ENCODE measurements around the gene MRPL23.

The MRPL23 gene

GRCh38 chr11:1946812-1947484 lies at the start of gene MRPL23:
Gene MRPL23 (plus strand): TSS chr11:1947332. CDS start chr11:1947363, 31 bp downstream.
- no peak for DNase-seq (ENCODE audit: low spot score)

DNA sequence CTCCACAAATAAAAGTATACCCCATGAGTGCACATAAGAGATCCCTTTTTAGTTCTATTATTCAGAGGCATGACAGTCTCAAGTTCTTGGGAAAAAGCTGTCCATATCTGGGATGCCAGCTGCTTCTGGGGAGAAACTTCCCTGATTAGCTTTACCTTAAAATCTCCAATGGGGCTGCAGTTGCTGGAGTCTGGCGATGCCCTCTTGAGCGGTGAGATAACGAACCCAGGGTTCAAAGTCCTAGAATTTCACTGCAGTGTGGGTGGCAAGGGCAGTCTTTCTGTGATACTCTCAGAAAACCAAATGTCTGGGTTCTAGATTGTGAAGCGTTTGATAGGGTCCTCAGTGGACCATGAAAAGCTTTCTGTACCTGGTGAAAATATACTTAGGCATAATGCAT lies 48.0 kb upstream of the MRPL23 start:
- DNase-seq (ENCODE audit: low spot score): no peak

- no peak for DNase-seq (ENCODE audit: low spot score)
Observed at GRCh38 chr11:1899686-1900085, 47.4 kb upstream of the MRPL23 start.

- no peak for DNase-seq (ENCODE audit: low spot score)
Observed at GRCh38 chr11:1906181-1906580, 41.0 kb upstream of the MRPL23 start.

- no peak for DNase-seq (ENCODE audit: low spot score)
Observed at GRCh38 chr11:1906611-1907423, 40.3 kb upstream of the MRPL23 start.

DNA sequence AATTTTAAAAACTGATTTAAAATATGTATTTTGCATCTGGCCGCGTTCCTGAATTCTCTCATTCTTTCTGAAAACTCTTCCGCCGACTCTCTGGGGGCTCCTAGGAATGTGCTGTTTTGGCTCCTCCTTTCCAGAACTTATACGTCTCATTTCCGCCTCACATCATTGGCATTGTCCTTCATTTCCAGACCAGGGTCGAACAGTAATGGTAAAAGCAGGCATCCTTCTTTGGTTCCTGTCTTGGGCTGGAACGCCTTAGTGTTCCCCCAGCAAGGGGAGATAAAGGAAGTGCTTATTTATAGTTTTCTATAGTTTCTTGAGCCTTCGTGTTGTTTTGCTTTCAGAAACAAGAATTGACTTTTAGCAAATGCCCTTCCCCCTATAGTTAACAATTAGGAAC lies 38.5 kb upstream of the MRPL23 start:
- DNase-seq (ENCODE audit: low spot score): no peak

GRCh38 chr11:1909524-1909923 lies 37.6 kb upstream of the MRPL23 start:
- DNase-seq (ENCODE audit: low spot score): no peak

GRCh38 chr11:1912289-1912878 lies 34.7 kb upstream of the MRPL23 start:
- DNase-seq (ENCODE audit: low spot score): no peak

DNA sequence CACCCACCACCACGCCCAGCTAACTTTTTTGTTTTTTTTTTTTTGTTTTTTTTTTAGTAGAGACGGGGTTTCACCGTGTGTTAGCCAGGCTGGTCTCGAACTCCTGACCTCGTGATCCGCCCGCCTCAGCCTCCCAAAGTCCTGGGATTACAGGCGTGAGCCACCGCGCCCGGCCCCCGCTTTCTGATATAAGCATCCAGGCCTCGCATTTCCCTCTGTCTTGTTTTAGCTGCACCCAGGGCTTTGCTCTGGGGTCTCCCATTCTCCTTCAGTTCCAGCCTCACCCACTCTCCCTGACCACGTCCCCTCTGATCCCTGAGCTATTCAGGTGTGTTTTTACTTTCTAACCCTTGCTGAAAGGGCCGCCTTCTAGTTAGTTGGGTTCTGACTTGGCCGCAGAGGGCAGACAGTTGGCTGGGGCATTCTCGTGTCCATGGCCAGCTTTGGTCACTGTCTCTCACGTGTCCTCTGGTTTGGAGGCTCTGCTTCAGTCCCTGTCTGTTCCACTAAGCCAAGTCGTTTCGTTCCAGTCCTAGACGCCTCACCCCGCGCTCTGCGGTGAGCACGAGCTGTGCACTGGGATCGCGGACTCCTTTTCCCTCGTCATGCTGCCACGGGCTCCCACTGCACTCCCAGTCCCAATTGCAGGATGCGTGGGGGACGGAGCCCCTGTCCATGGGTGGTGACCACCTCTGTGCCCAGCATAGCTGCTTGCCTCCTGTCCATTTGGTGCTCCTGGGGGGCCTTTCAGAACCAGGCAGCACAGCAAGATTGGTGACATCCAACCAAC lies 33.7 kb upstream of the MRPL23 start:
- no peak for DNase-seq (ENCODE audit: low spot score)

GRCh38 chr11:1915795-1916131 lies 31.4 kb upstream of the MRPL23 start:
- no peak for DNase-seq (ENCODE audit: low spot score)

GRCh38 chr11:1916132-1916985 lies 30.8 kb upstream of the MRPL23 start:
- DNase-seq (ENCODE audit: low spot score): no peak

GRCh38 chr11:1916986-1917522 lies 30.1 kb upstream of the MRPL23 start:
- no peak for DNase-seq (ENCODE audit: low spot score)

- no peak for DNase-seq (ENCODE audit: low spot score)
Observed at GRCh38 chr11:1917523-1918435, 29.4 kb upstream of the MRPL23 start.

DNA sequence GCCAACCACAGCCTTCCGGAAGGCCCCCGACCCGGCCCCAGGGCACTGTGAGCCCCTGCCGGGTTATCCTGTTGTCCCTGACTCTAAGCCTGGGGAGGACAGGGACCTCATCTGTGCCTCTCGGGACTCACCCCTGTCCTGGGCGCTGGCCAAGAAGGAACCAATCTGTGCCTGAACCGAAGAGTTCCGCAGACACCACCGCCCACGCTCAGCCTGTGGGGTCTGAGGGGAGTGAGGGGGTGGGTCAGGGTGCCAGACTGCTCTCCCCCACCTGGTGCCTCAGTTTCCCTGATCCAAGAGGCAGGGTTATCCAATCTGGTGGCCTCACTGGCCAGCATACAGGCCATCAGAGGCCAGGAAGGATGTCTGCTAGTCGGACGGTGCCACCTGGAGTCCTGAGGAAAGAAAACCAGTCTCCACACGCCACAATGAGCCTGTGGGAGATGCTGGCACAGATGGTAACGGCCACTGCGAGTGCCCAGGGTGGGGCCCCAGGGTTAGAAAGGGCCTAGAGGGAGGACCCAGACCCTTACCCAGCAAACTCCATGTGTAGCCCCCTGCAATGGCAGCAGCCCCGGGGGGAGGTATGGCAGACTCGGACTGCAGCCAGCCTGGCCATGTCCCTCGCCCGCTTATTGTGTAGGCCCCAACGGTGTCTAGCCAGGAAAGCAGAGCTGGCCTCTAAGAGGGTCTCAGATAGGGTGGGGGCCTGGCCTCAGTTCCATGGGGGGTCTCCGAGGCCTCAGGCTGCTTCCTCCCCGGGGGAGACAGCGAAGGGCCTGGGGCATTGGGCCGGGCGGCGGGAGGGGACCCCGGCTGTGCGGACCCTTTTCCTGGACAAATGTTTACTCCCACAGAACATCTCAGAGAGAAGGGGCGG lies 28.5 kb upstream of the MRPL23 start:
- DNase-seq (ENCODE audit: low spot score): no peak

DNA sequence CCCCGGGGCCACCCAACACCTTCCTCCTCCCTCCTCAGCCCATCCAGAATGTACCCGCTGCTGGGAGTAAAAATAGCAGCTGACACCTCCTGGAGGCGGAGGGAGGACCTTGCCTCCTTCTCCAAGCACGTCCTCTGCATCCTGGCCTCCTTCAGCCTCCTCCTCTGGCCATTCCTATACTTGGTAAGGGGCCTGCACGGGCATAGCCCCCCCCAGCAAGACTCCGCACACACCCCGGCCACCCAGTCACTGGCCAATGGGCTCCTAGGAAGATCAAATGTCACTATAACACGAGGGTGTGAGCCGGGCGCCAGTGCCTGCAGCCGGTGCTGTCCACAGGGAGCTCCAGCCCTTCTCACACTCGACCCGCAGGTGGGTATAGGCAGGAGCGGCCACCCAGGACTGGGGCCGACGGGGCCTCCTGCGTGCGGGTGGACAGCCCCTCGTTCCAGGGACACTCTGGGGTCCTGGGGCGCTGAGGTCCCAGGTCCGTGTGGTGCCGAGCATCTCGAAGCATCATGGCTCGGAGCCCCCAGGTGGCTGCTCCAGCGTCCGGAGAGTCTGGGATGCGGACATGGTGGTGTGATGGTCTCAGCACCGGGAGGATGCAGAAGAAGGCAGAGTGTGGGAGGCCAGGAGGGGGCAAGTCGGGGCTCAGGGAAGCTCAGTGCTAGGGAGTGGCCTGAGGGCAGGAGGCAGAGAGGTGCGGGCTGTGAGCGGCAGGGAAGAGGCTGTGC lies 27.6 kb upstream of the MRPL23 start, which contains the start of gene TNNT3:
TNNT3 (plus strand) TSS at position 313 of the 737 bp plus-strand sequence. CDS start 3,172 bp downstream, outside the sequence.
- no peak for DNase-seq (ENCODE audit: low spot score)

- no peak for DNase-seq (ENCODE audit: low spot score)
Observed at GRCh38 chr11:1920128-1920908, 26.8 kb upstream of the MRPL23 start.

- DNase-seq (ENCODE audit: low spot score): no peak
Observed at GRCh38 chr11:1920909-1921573, 26.1 kb upstream of the MRPL23 start.
